ENCODE measurements around the gene KRABD2.
"Not testable (repeated sequence)": the region's sequence is repeated elsewhere in the genome, so short reads cannot be mapped to it uniquely, and the experiment has no call there.

Gene KRABD2

GRCh38 chr17:8357910-8358309 lies 18.6 kb downstream of the KRABD2 start:
- DNase-seq: no peak

DNA sequence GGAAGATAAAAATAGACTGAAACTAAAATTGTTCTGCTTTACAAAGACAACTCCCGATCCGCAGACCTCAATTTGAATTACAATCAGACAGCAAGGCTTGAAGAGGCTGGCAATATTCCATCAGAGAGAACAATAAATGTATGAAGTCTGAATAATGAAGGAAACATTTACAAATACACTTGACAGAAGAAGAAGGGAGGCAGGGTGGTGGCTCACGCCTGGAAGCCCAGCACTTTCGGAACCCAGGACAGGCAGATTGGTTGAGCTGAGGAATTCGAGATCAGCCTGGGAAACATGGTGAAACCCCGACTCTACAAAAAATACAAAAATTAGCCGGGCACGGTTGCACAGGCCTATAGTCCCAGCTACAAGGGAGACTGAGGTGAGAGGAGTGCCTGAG lies 22.3 kb downstream of the KRABD2 start:
- no peak for DNase-seq

DNA sequence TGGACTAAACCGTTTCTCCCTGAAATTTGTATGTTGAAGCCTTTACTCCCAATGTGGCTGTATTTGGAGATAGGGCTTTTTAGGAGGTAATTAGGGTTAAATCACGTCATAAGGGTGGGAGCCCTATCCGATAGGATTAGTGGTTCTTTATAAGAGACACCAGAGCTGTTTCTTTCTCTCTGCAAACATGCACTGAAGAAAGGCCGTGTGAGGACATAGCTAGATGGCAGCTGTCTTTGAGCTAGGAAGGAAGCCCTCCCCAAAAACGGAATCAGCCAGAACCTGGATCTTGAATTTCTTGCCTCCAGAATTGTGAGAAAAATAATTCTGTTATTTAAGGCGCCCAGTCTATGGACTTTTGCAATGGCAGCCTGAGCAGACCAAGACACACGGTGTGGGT lies 22.8 kb downstream of the KRABD2 start:
- no peak for DNase-seq

GRCh38 chr17:8350339-8350738 lies 26.2 kb downstream of the KRABD2 start:
- DNase-seq: peak; percentile 42

GRCh38 chr17:8347001-8347400 lies 29.5 kb downstream of the KRABD2 start:
- not testable (repeated sequence) for DNase-seq

DNA sequence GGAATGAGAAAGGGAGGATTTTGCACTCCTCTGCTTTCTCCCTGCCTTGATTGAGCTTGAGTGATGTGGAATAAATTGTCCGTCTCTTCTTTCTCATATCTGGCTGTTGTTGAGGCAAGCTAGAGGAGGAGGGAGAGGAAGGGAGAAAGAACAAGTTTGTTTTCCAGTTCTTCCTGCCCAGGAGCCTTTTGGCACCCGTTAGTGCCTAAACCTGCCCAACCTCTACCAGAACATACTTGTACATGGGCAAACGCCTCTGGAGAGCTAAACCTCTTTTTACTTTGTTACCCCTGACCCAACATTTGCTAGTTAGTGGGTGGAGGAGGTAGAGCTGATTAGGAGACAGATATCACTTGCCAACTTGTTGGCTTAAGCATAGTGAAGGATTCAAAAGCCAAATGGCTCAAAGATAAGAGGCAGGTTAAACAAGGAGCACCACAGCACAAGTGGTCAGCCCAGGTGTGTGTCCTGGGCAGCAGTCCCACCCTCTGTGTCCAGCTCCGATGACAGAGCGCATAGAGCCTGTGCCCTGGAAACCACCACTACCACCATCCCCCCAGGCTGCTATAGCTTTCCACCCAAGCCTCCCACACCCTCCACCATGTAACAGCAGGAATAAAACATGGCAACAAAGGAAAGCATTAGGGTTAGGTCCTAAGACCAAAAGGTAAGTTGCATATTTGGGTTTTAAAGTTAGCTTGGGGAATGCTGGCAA lies 30.4 kb downstream of the KRABD2 start:
- DNase-seq: no peak

- DNase-seq: no peak
These were observed 31.3 kb downstream of the KRABD2 start for GRCh38 chr17:8345052-8345690.

DNA sequence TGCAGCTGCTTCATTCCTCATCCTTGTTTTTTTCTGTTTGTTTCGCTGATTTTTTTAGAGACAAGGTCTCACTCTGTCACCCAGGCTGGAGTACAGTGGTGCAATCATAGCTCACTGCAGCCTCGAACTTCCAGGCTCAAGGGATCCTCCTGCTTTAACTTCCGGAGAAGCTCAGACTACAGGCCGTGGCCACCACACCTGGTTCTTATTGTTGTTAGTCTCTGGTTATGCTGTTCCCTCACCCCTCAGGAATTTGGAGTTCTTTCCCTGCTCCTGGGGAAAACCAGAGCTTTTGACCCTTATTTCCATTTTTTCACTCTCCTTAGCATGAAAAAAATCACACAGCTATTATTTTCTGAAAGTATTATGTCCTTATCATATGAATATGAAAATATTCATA lies 35.0 kb downstream of the KRABD2 start:
- DNase-seq: no peak

DNA sequence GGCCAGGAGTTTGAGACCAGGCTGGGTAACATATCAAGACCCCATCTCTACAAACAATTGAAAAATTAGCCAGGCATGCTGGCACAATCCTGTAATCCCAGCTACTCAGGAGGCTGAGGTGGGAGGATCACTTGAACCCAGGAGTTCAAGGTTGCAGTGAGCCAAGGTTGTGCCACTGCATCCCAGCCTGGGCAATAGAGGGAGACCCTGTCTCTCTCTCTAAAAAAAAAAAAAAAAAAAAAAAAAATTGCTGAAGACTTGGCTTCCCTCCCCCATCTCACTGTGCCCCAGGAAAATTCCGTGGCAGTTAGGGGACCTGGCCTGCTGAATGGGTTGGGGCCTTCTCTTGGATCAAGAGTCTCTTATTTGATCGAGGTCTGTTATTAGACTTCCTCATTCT lies 37.0 kb downstream of the KRABD2 start, which contains the start of gene ODF4:
ODF4 (plus strand) TSS at position 301 of the 400 bp plus-strand sequence. CDS start 212 bp downstream, outside the sequence.
- no peak for DNase-seq

GRCh38 chr17:8338753-8339140 lies 37.8 kb downstream of the KRABD2 start:
- peak; percentile 4 for DNase-seq

- peak; percentile 19 for DNase-seq
These were observed 38.4 kb downstream of the KRABD2 start for GRCh38 chr17:8337802-8338752.

- no peak for DNase-seq
These were observed 43.2 kb downstream of the KRABD2 start for GRCh38 chr17:8333281-8333680.

- DNase-seq: no peak
These were observed 43.8 kb downstream of the KRABD2 start for GRCh38 chr17:8332688-8333087.

- DNase-seq: no peak
These were observed 44.4 kb downstream of the KRABD2 start for GRCh38 chr17:8332128-8332527.

DNA sequence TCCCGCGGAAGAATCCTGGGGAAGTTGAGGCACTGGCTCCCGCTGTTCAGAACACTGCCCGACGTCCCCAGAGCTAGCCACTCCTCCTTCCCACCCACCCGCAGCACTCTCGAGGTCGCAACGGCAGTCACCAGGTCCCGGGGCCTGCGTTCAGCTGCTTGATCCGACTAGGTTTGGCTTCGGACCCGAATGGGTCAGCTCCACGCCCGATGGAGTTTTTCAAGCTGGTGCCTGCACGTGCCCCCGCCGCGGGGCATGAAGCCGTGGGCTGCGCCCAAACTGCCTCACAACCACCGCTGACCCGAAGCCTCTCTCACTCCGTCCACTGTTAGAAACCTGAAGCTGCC lies 49.2 kb downstream of the KRABD2 start:
- DNase-seq: no peak
